Loucy (cell line): ENCODE measurements around the gene CLDN10.

Source experiments
- EZH2phosphoT487 ChIP-seq: fragments of 200-600 bp; IDR thresholded peaks from 2 replicates; pipeline ENCODE4 v1.6.1; 2018; ENCODE audit warnings: antibody characterized with exemption, mild to moderate bottlenecking, moderate library complexity, borderline replicate concordance
- TF ChIP-seq, protein P1 (sequence below): fragments of 200-600 bp; sonication (generic); conservative IDR thresholded peaks from 2 replicates; pipeline ENCODE4 v1.5.1; 2014; ENCODE audit warnings: mild to moderate bottlenecking, antibody characterized with exemption, low read length

DNA sequence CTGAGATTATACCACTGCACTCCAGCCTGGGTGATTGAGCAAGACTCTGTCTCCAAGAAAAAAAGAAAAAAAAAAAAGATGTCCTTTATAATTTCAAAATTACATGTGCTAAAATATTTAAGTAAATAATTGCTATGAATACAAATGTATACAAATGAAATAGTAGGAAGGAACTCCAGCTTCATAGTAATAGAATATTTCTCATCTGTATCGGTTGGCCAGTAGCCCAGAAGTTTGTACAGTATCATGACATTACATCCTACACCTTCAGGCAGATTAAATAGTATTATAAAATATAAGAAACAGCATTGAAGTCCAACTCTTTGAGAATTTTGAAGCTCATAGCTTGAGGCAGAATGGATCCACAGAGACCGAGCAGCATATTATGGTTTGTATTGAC lies 36.5 kb upstream of the CLDN10 start:
- TF ChIP-seq EZH2phosphoT487 = no peak
- TF ChIP-seq, protein P1, sequence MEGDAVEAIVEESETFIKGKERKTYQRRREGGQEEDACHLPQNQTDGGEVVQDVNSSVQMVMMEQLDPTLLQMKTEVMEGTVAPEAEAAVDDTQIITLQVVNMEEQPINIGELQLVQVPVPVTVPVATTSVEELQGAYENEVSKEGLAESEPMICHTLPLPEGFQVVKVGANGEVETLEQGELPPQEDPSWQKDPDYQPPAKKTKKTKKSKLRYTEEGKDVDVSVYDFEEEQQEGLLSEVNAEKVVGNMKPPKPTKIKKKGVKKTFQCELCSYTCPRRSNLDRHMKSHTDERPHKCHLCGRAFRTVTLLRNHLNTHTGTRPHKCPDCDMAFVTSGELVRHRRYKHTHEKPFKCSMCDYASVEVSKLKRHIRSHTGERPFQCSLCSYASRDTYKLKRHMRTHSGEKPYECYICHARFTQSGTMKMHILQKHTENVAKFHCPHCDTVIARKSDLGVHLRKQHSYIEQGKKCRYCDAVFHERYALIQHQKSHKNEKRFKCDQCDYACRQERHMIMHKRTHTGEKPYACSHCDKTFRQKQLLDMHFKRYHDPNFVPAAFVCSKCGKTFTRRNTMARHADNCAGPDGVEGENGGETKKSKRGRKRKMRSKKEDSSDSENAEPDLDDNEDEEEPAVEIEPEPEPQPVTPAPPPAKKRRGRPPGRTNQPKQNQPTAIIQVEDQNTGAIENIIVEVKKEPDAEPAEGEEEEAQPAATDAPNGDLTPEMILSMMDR = no peak
